Measurements from ENCODE around the gene KYNU.
"Not testable (repeated sequence)": the region's sequence is repeated elsewhere in the genome, so short reads cannot be mapped to it uniquely, and the experiment has no call there.

Gene KYNU

DNA sequence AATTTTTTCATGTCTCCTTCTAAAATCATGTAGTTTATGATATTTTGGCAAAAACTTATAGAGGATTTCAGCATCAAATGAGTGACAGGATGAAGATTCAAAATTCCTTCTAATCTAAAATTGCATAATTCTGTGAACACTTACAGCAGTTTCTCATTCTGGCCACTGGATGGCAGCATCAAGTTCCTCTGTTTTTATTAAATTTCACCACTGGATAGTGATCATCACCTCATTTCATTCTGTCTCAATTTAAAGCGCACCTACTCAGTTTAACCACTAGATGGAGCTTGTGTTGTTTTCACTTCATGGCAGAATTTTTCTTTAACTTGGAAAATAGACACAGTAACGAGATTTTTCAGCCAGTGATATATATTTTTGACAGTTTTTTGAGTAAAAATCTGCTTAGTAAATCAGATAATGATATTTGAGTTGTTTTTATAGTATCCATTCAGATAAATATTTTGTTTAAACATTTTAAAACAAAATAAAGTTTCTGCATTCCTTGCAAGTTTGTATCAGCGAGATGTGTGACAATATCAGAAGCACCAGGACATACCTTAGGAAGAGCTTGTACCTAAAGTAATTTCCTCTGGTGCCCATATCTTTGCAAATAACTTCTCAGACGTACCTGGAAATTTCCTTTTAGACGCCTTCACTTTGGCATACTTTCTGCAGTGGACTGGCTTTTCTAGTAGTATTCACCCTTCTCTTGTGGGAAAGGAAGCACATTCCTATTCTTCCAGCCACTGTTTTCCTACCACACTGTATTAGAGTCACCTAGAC lies 157.0 kb downstream of the KYNU start:
- peak; percentile 85 for DNase-seq

DNA sequence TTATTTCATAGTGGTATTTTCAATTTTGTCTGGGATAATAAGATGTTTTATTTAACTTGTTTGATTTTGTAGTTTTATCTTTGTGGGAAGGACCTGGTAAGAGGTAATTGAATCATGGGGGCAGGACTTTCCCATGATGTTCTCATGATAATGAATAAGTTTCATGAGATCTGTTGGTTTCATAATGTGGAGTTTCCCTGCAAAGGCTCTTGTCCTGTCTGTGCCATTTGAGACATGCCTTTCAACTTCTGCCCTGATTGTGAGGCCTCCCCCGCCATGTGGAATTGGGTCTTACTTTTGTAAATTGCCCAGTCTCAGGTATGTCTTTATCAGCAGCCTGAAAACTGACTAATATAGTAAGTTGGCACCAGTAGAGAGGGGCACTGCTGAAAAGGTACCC lies 174.0 kb downstream of the KYNU start:
- DNase-seq, result no peak

DNA sequence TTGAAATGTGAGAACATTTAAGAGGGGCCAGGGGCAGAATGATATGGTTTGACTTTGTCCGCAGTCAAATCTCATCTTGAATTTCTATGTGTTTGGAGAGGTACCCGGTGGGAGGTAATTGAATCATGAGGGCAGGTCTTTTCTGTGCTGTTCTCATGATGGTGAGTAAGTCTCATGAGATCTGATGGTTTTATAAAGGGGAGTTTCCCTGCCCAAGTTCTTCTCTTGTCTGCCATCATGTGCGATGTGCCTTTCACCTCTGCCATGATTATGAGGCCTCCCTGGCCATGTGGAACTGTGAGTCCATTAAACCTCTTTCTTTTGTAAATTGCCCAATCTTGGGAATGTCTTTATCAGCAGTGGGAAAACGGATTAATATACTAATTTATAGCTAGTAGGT lies 176.0 kb downstream of the KYNU start:
- not testable (repeated sequence) for DNase-seq

DNA sequence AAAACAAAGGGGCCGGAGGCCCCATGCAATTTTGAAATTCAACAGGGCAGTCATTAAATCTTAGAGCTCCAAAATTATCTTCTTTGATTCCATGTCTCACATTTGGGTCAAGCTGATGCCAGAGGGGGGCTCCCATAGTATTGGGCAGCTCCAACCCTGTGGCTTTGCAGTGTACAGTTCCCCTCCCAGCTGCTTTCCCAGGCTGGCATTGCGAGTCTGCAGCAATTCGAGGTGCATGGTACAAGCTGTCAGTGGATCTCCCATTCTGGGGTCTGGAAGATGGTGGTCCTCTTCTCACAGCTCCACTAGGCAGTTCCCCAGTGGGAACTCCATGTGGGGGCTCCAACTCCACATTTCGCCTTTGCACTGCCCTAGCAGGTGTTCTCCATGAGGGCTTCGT lies 179.1 kb downstream of the KYNU start:
- no peak for DNase-seq

DNA sequence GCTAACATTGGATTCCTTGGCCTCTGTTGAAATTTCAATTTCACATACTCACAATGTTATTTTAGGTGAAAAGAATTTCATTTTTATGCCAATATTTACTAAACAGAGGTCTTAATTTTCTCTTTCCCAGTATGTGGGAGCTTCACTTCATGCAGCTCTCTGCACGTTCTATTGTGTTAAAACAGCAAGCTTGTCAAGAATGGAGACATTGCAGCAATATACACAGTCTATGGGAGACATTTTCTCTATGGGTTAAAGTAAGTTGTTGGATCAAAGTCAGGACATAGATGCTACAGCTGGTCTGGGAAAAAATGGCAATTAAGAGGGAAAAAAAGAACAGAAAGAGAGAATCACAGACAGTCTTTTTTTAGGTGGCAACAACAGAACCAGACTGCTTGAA lies 181.4 kb downstream of the KYNU start:
- DNase-seq, result no peak

DNA sequence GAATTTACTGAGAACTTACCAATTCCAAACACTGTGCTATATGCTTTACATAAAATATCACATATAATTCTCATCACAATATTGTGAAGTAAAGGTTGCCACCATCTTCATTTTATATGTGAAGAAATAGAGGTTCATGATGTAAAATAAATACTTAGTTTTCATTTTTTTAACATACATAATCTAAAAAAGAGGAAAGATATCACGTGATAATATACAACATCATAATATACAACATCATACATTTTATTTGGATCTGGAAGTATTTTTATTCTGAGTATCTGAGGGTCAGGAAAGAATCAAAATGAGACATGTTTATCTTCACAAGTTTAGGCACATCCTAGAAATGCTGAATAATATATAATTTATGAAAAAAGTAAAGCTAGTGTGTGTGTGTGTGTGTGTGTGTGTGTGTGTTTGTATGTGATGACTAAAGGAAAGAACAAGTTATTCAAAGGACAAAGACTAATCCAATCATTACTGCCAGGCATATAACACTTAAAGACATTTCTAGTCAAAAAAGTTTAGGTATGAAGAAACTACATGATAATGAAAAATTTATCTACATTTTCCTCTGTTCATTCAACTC lies 186.2 kb downstream of the KYNU start:
- DNase-seq, result no peak

DNA sequence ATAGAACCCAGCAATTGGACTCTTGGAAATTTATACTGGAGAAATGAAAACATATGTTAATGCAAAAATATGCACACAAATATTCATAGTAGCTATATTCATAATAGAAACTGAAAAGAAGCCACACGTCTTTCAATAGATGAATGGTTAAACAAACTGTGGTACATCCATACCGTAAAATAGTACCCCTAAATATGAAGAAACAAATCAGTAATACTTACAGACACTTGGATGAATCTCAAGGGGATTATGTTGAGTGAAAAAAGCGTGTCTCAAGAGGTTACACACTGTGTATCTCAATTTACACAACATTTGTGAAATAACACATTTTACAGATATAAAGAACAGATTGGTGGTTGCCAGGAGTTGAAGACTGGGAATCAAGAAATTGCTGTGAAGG lies 190.6 kb downstream of the KYNU start:
- DNase-seq, result no peak

DNA sequence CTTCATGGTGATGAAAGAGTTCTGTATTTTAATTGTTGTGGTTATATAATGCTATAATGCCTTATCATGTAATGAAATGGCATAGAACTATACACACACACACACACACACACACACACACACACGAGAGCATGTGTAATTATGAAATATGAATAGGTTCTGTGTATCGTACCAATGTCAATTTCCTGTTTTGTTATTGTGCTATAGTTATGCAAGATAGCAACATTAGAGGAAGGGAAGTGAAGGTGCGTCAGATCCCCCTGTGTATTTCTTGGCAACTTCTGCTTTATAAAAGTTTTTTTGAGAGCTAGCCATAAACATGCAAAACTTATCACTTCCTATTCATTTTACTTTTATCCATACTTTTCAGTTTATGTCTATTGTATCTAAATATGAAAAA lies 191.0 kb downstream of the KYNU start:
- DNase-seq, result no peak

DNA sequence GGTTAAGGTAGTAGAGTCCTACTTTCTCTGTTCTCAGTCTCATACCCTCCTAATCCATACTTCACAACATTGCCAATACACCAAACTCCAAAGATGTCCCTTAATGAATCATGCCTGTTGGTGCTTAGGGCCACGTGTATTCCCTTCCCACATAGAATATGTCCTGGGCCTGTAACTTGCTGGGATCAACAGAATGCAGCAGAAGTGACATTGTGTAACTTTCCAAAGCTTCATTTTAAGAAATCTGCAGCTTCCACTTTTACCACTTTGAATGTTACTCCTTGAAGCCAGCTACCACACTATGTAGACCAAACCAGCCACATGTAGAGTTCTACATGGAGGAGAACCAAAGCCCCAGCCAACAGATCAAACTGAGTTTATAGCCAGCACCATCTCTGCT lies 193.2 kb downstream of the KYNU start:
- DNase-seq, result no peak

DNA sequence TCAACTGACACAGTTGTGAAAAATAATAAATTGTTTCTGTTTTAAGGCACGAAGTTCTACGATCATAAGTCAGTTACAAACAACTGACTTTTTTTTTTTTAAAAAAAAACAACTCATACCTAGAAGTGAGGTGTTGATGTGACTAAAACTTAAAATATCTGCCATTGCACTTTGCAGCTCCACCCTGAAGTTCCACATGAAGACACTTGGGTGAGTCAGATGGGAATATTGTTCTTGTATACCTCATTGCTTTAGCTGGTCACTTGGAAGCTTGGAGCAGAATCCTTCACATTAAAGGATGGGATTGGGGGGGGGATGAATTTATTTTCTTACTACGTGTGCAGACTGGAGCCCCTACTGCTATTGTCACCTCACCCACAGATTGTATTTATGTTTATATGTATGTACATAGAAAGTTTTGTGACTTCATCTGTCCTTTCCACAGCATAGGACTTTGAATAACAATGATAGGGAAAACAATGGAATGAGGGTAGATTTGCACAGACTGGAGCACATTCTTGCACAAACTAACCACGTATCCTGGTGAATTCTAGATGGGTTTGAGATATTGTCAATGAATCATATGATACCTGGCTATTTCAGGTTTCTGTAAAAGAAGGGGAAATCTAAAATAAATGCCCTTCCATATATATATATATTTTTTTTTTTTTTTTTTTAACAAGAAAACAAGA lies 193.9 kb downstream of the KYNU start:
- no peak for DNase-seq

DNA sequence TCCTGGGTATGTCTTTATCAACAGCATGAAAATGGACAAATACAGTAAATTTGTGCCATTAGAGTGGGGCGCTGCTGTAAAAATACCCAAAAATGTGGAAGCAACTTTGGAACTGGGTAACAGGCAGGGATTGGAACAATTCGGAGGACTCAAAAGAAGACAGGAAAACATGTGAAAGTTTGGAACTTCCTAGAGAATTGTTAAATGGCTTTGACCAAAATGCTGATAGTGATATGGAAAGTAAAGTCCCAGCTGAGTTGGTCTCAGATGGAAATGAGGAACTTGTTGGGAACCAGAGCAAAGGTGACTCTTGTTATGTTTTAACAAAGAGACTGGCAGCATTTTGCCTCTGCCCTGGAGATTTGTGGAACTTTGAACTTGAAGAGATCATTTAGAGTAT lies 197.4 kb downstream of the KYNU start:
- DNase-seq, result not testable (repeated sequence)

DNA sequence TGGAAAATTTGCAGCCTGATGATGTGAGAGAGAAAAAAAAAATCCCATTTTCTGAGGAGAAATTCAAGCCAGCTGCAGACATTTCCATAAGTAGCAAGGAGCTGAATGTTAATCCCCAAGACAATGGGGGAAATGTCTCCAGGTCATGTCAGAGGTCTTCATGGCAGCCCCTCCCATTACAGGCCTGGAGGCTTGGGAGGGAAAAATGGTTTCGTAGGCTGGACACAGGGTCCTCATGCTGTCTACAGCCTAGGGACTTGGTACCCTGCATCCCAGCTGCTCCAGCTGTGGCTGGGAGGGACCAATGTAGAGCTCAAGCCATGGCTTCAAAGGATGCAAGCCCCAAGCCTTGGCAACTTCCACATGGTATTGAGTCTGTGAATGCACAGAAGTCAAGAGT lies 198.2 kb downstream of the KYNU start:
- DNase-seq, result no peak

DNA sequence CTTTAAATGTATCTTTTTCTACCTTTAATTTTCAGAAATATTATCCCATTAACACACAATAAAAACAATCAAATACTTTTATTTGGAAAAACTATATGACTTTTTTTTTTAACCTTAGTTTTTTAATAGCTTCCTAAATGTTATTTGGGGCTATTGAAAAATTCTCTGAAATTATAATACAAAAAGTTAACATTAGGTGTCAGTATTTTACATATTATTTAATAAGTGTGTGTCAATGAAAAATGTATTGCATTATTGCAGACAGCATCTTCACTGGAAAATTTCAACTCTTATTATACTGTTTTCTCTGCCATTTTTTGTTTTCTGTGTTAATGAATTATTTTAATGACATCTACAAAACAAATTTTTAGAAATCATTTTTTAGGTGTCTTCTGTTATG lies 200.6 kb downstream of the KYNU start:
- DNase-seq, result no peak

DNA sequence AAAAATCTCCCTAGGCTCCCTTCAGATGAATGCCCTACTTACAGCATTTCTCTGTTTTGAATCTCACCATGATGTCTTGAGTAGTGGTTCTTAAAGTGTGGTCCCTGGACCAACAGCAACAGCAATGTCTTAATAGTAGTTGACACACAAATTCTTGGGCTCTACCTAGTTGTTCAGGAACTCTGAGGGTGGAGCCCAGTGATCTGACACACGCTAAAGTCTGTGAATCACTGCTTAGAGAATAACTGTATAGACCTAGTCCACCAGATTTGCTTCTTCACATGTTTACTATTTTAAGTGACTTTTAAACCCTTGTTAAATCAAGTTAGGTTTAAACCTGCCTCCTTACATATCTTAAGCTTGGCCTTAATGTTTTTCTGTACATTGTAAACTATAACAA lies 204.2 kb downstream of the KYNU start:
- no peak for DNase-seq

DNA sequence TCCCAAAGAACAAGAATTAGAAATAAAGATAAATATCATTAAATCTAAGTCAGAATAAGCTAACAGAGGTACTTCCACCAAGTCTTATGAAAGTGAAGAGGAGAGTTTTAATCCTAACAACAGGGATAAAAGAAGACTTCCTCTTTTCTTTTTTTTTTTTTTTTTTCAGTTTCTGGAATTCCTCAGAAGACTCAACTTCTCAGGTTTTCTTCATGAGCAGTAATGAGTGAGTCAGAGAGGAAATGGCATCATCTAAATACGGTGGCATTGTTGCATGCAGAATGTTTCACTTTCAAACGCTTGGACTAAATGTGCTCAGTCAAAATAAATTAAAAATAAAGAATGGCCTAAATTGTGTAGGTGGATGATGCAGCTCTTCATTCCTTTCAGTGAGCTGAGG lies 206.2 kb downstream of the KYNU start:
- peak; percentile 60 for DNase-seq

DNA sequence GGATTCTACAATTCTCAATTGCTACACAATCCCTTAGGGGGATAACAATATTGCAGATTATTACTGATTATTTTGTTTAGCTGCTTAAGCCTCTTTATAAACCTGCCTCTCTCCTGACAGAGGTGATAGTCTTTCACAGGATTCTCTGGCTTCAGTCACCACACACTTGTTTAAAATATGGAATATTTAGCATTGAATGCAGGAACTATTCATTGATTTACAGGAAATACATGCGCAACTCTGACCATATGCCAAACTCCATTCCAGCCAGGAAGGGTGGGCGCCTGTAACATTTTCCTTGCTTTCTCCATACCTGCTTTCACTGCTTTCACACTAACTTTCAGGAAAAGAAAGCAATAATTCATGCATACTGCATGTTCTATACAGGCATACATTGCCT lies 207.0 kb downstream of the KYNU start:
- DNase-seq, result no peak

DNA sequence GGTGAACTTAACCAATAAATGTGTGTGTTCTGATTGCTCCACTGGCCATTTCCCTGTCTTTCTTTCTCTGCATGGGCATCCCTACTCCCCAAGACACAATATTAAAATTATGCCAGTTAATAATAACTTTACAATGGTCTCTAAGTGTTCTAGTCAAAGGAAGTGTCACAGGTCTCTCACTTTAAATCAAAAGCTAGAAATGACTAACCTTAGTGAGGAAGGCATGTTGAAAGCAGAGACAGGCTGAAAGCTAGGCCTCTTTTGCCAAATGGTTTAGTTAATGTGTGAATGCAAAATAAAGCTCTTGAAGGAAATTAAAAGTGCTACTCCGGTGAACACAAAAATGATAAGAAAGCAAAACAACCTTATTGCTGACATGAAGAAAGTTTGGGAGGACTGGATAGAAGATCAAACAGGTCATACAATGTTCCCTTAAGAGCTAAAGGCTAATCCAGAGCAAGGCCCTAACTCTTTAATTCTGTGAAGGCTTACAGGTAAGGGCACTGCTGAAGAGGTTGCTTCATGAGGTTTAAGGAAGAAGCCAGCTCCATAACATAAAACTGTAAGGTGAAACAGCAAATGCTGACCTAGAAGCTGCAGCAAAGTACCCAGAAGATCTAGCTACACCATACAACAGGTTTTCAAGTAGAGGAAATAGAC lies 207.8 kb downstream of the KYNU start:
- DNase-seq, result peak; percentile 79

DNA sequence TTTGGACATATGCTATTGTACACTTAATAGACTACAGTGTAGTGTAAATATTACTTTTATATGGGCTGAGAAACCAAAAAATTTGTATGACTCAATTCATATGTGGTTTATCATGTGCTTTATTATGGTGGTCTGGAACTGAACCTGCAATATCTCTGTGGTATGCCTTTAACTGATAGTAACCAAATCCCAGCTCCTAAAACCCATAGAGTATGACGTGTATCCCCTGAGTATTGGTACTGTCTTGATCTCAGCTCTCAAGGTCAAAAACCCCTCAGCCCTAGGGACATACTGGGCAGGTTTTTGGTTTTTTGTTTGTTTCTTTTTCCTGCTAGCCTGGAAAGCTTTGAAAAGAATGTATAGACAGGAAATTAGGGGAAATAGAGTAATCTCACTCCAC lies 209.6 kb downstream of the KYNU start:
- DNase-seq, result peak; percentile 13

DNA sequence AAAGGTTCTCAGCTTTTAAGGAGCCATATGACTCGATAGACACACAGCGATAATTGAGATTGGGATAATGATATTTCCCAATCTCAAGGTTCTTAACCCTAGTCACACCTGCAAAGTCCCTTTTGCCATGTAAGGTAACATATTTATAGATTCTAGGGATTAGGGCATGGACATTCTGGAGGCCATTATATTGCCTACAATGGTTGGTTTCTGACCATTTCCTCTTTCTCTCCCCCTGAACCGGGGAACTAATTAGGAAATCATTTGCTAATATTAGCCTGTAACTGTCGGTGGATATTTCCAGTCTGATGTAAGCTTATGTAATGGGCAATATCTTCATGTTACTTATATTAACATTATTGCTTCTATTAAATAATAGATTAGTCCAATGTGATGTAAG lies 210.9 kb downstream of the KYNU start:
- DNase-seq, result no peak

DNA sequence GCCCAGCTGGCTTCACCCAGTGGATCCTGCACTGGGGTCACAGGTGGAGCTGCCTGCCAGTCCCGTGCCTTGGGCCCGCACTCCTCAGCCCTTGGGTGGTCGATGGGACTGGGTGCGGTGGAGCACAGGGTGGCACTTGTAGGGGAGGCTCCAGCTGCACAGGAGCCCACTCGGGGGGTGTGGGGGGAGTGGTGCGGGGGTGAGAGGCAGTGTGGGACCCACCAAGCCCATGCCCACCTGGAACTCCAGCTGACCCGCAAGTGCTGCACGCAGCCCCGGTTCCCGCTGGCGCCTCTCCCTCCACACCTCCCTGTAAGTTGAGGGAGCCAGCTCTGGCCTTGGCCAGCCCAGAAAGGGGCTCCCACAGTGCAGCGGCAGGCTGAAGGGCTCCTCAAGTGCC lies 212.1 kb downstream of the KYNU start:
- not testable (repeated sequence) for DNase-seq
